Measurements from ENCODE around the gene FBXO11. TPM values are rescaled to one million over a fixed set of nuclear protein-coding genes. Genes with fewer than 3 reads are reported as not detected.

FBXO11 gene
- total RNA-seq, 1 experiment from 2014 or later, result 49.3 TPM

GRCh38 chr2:47937677-47938076 is 31.4 kb upstream of the FBXO11 start:
- no peaks in the 10 kb centered on the region for H3K27me3 ChIP-seq (ENCODE audit: insufficient read depth, low read depth)
- no peak overlapping the region for H2AFZ ChIP-seq
- no peak overlapping the region for H3K4me2 ChIP-seq
- no peak overlapping the region for H3K4me3 ChIP-seq
- H4K20me1 ChIP-seq (ENCODE audit: insufficient read depth), result no peaks in the 10 kb centered on the region
- H3K79me2 ChIP-seq (ENCODE audit: low read depth), result no peaks in the 10 kb centered on the region
- TF ChIP-seq CTCF (conservative IDR thresholded peaks at IDR 0.05), result no peak
- intact Hi-C loops (cut with micrococcal nuclease; ENCODE audit: unreplicated experiment), result no loop called here
- no peaks in the 10 kb centered on the region for H3K9me2 ChIP-seq (ENCODE audit: insufficient read depth)
- CTCF ChIA-PET, result no interaction called here
- DNase-seq, result no peak
- no peaks in the 10 kb centered on the region for H3K9me3 ChIP-seq (ENCODE audit: insufficient read depth, low read depth)
- no TSS peak for BruUV-seq (replicated peaks)
- no peaks in the 10 kb centered on the region for H3K36me3 ChIP-seq (ENCODE audit: low read depth)
- no peaks in the 10 kb centered on the region for H3F3A ChIP-seq (ENCODE audit: insufficient read depth, low read depth)
- H3K4me1 ChIP-seq (replicated peaks; ENCODE audit: insufficient read depth), result no peaks in the 10 kb centered on the region
- H3K27ac ChIP-seq, result no peak overlapping the region
- POLR2A ChIA-PET (ENCODE audit: unreplicated experiment), result no interaction called here

- H3K27ac ChIP-seq, result no peak overlapping the region
- ChIA-PET CTCF (no interaction called here), POLR2A (ENCODE audit: unreplicated experiment) (no interaction called here)
- no peak overlapping the region for H3K4me3 ChIP-seq
- no peaks in the 10 kb centered on the region for H4K20me1 ChIP-seq (ENCODE audit: insufficient read depth)
- H3K79me2 ChIP-seq (ENCODE audit: low read depth), result no peaks in the 10 kb centered on the region
- H3K4me2 ChIP-seq, result no peak overlapping the region
- no peaks in the 10 kb centered on the region for H3K4me1 ChIP-seq (replicated peaks; ENCODE audit: insufficient read depth)
- H3K9me3 ChIP-seq (ENCODE audit: insufficient read depth, low read depth), result no peaks in the 10 kb centered on the region
- BruUV-seq (replicated peaks), result no TSS peak
- H3K36me3 ChIP-seq (ENCODE audit: low read depth), result no peaks in the 10 kb centered on the region
- intact Hi-C loops (cut with micrococcal nuclease; ENCODE audit: unreplicated experiment), result no loop called here
- DNase-seq, result no peak
- no peak overlapping the region for H2AFZ ChIP-seq
- no peak for TF ChIP-seq EZH2 (IDR thresholded peaks at IDR 0.05; ENCODE audit: low read depth)
- TF ChIP-seq CTCF (conservative IDR thresholded peaks at IDR 0.05), result no peak
- no peaks in the 10 kb centered on the region for H3K9me2 ChIP-seq (ENCODE audit: insufficient read depth)
- H3K27me3 ChIP-seq (ENCODE audit: insufficient read depth, low read depth), result no peaks in the 10 kb centered on the region
- no peaks in the 10 kb centered on the region for H3F3A ChIP-seq (ENCODE audit: insufficient read depth, low read depth)
Observed at GRCh38 chr2:47935071-47935470, 28.8 kb upstream of the FBXO11 start.

- H3F3A ChIP-seq (ENCODE audit: insufficient read depth, low read depth), result no peaks in the 10 kb centered on the region
- no peaks in the 10 kb centered on the region for H3K4me1 ChIP-seq (replicated peaks; ENCODE audit: insufficient read depth)
- H3K79me2 ChIP-seq (ENCODE audit: low read depth), result no peaks in the 10 kb centered on the region
- ChIA-PET POLR2A (ENCODE audit: unreplicated experiment) (no interaction called here), CTCF (no interaction called here)
- H4K20me1 ChIP-seq (ENCODE audit: insufficient read depth), result no peaks in the 10 kb centered on the region
- no peak overlapping the region for H3K27ac ChIP-seq
- intact Hi-C loops (cut with micrococcal nuclease; ENCODE audit: unreplicated experiment), result no loop called here
- DNase-seq, result no peak
- no peak overlapping the region for H3K4me2 ChIP-seq
- BruUV-seq (replicated peaks), result no TSS peak
- H3K9me2 ChIP-seq (ENCODE audit: insufficient read depth), result no peaks in the 10 kb centered on the region
- H3K9me3 ChIP-seq (ENCODE audit: insufficient read depth, low read depth), result no peaks in the 10 kb centered on the region
- no peak overlapping the region for H2AFZ ChIP-seq
- H3K36me3 ChIP-seq (ENCODE audit: low read depth), result no peaks in the 10 kb centered on the region
- H3K27me3 ChIP-seq (ENCODE audit: insufficient read depth, low read depth), result no peaks in the 10 kb centered on the region
- no peak overlapping the region for H3K4me3 ChIP-seq
- TF ChIP-seq CTCF (conservative IDR thresholded peaks at IDR 0.05) (no peak), EZH2 (IDR thresholded peaks at IDR 0.05; ENCODE audit: low read depth) (no peak)
Observed at GRCh38 chr2:47918043-47918442, 11.7 kb upstream of the FBXO11 start.

All from PC-9 (cell line).